Ammon's horn (tissue), 1 donor: Measurements from ENCODE around the gene TM7SF2.

Experiments used
- DNase-seq: peaks from one replicate; pipeline ENCODE4 v3.0.0-alpha.2; 2016; ENCODE audit warnings: low spot score

Gene TM7SF2

GRCh38 chr11:65157336-65157735, 45.7 kb downstream of the TM7SF2 start:
- no peak for DNase-seq

GRCh38 chr11:65159012-65159411, 47.3 kb downstream of the TM7SF2 start:
- no peak for DNase-seq

GRCh38 chr11:65160643-65161042, 49.0 kb downstream of the TM7SF2 start:
- DNase-seq: no peak

- no peak for DNase-seq
These were observed 52.0 kb downstream of the TM7SF2 start for GRCh38 chr11:65163684-65164083.
